OCI-LY3 (cell line): ENCODE measurements around the gene COL4A1.

Experiments used
- H2AFZ ChIP-seq: fragments of 200-600, 300-600 bp; shearing (Covaris generic); 2 replicates; pipeline ENCODE4 v1.6.0; 2014; ENCODE audit warnings: antibody characterized with exemption, low read depth, low read length
- H3K27ac ChIP-seq: fragments of 200-600, 300-600 bp; sonication (generic); 2 replicates; pipeline ENCODE4 v1.5.1; 2014; ENCODE audit warnings: mild to moderate bottlenecking, low read length, moderate library complexity, mixed read lengths
- H3K27me3 ChIP-seq: fragments of 200-600, 300-600 bp; sonication (generic); 2 replicates; pipeline ENCODE4 v1.6.1; 2014; ENCODE audit warnings: low read depth, low read length, mixed read lengths
- H3K36me3 ChIP-seq: fragments of 200-600, 300-600 bp; sonication (generic); replicated peaks from 2 replicates; pipeline ENCODE3; 2014; ENCODE audit warnings: low read depth, low read length, mixed read lengths
- H3K4me1 ChIP-seq: fragments of 300-600, 200-600 bp; sonication (generic); 2 replicates; pipeline ENCODE4 v1.6.1; 2014; ENCODE audit warnings: low read length, mixed read lengths
- H3K4me2 ChIP-seq: fragments of 200-600, 300-600 bp; sonication (generic); 2 replicates; pipeline ENCODE4 v1.6.1; 2014; ENCODE audit warnings: low read length, mixed read lengths
- H3K4me3 ChIP-seq: fragments of 300-600, 200-600 bp; sonication (generic); 2 replicates; pipeline ENCODE4 v1.5.1; 2014; ENCODE audit warnings: antibody characterized with exemption, mild to moderate bottlenecking, low read length, moderate library complexity
- H3K79me2 ChIP-seq: fragments of 300-600, 200-600 bp; shearing (Covaris generic); 2 replicates; pipeline ENCODE4 v1.6.1; 2014; ENCODE audit warnings: mild to moderate bottlenecking, low read length, mixed read lengths
- H3K9ac ChIP-seq: fragments of 300-600, 200-600 bp; shearing (Covaris generic); 2 replicates; pipeline ENCODE4 v1.6.0; 2014; ENCODE audit warnings: mild to moderate bottlenecking, low read length, moderate library complexity
- H3K9me3 ChIP-seq: fragments of 200-600, 300-600 bp; shearing (Covaris generic); 2 replicates; pipeline ENCODE4 v1.6.1; 2014; ENCODE audit warnings: low read length, mixed read lengths; ENCODE audit not compliant: insufficient read depth
- H4K20me1 ChIP-seq: fragments of 200-600, 300-600 bp; sonication (generic); 2 replicates; pipeline ENCODE4 v1.6.1; 2016; ENCODE audit warnings: low read length, mixed read lengths; ENCODE audit not compliant: insufficient read depth
- CTCF ChIP-seq: fragments of 200-600, 300-600 bp; sonication (generic); IDR thresholded peaks from 2 replicates; pipeline ENCODE4 v1.5.1; 2014; ENCODE audit warnings: antibody characterized with exemption, low read length, low read depth
- EZH2phosphoT487 ChIP-seq: fragments of 200-600 bp; shearing (Covaris generic); IDR thresholded peaks from 2 replicates; pipeline ENCODE4 v1.6.1; 2018; ENCODE audit warnings: antibody characterized with exemption, mixed run types, low read depth

The COL4A1 gene

GRCh38 chr13:110305544-110305943, 1.4 kb downstream of the COL4A1 start:
- no peaks in the 10 kb centered on the region for H3K36me3 ChIP-seq
- no peak overlapping the region for H3K9ac ChIP-seq
- no peak for TF ChIP-seq CTCF
- TF ChIP-seq EZH2phosphoT487, result no peak
- H3K27me3 ChIP-seq, result peaks cover 50% of the 10 kb centered on the region
- no peaks in the 10 kb centered on the region for H4K20me1 ChIP-seq
- no peak overlapping the region for H3K4me3 ChIP-seq
- H2AFZ ChIP-seq, result no peak overlapping the region
- H3K27ac ChIP-seq, result no peak overlapping the region
- no peak overlapping the region for H3K4me2 ChIP-seq
- H3K4me1 ChIP-seq, result no peaks in the 10 kb centered on the region
- no peaks in the 10 kb centered on the region for H3K79me2 ChIP-seq
- H3K9me3 ChIP-seq, result no peaks in the 10 kb centered on the region

- Histone ChIP-seq H3K4me3 (no peak overlapping the region), H3K79me2 (no peaks in the 10 kb centered on the region), H3K4me2 (no peak overlapping the region), H3K27me3 (peaks cover 56% of the 10 kb centered on the region), H2AFZ (no peak overlapping the region), H3K27ac (no peak overlapping the region), H3K9ac (no peak overlapping the region), H4K20me1 (no peaks in the 10 kb centered on the region), H3K4me1 (no peaks in the 10 kb centered on the region), H3K9me3 (no peaks in the 10 kb centered on the region), H3K36me3 (no peaks in the 10 kb centered on the region)
- no peak for TF ChIP-seq CTCF
- TF ChIP-seq EZH2phosphoT487, result no peak
Observed at GRCh38 chr13:110305001-110305400, 2.0 kb downstream of the COL4A1 start.

GRCh38 chr13:110304256-110304655, 2.7 kb downstream of the COL4A1 start:
- no peak overlapping the region for H2AFZ ChIP-seq
- H3K9me3 ChIP-seq, result no peaks in the 10 kb centered on the region
- no peaks in the 10 kb centered on the region for H3K4me1 ChIP-seq
- H3K27me3 ChIP-seq, result peaks cover 59% of the 10 kb centered on the region
- H3K36me3 ChIP-seq, result no peaks in the 10 kb centered on the region
- no peaks in the 10 kb centered on the region for H4K20me1 ChIP-seq
- no peak overlapping the region for H3K4me3 ChIP-seq
- no peak overlapping the region for H3K27ac ChIP-seq
- no peaks in the 10 kb centered on the region for H3K79me2 ChIP-seq
- H3K9ac ChIP-seq, result no peak overlapping the region
- no peak overlapping the region for H3K4me2 ChIP-seq
- TF ChIP-seq EZH2phosphoT487 (no peak), CTCF (no peak)

- Histone ChIP-seq H3K36me3 (no peaks in the 10 kb centered on the region), H3K4me3 (no peak overlapping the region), H3K27me3 (peaks cover 59% of the 10 kb centered on the region), H3K79me2 (no peaks in the 10 kb centered on the region), H4K20me1 (no peaks in the 10 kb centered on the region), H2AFZ (no peak overlapping the region), H3K27ac (no peak overlapping the region), H3K4me2 (no peak overlapping the region), H3K9ac (no peak overlapping the region), H3K4me1 (no peaks in the 10 kb centered on the region), H3K9me3 (no peaks in the 10 kb centered on the region)
- TF ChIP-seq EZH2phosphoT487 (no peak), CTCF (no peak)
Observed at GRCh38 chr13:110303644-110304043, 3.3 kb downstream of the COL4A1 start.
